ENCODE results near the gene ARRDC4. TPM values are rescaled to one million over a fixed set of nuclear protein-coding genes. Genes with fewer than 3 reads are reported as not detected.

The ARRDC4 gene
- total and polyA plus RNA-seq, 8 donors: 10.8 to 32.7 (median 15.2) TPM

GRCh38 chr15:97962263-97962662 lies 1.8 kb downstream of the ARRDC4 start:
- 50 to 53% methylated on average over 2 of the region's 2 CpGs for WGBS, 2 donors
- no peak for DNase-seq
- Histone ChIP-seq H3K9me3 (no peaks in the 10 kb centered on the region), H3K36me3 (peaks cover 0 to 9% (median 5%) of the 10 kb centered on the region in 3 donors), H3K27me3 (no peaks in the 10 kb centered on the region), H3K4me1 (peaks cover 6 to 32% (median 9%) of the 10 kb centered on the region in 3 donors), H3K4me3 (peak overlapping the region in 2 of 4 donors; percentile 82 to 89), H3K27ac (no peak overlapping the region)
- ATAC-seq: no peak
- intact Hi-C loops (cut with DNase I): loop anchor here in 1 of 3 donors (10.0 kb wide), 1 partner anchor 73 kb away; no protein-coding TSS in a partner anchor
- FAIRE-seq: no peak
- no peak for TF ChIP-seq CTCF (IDR thresholded peaks at IDR 0.05)

GRCh38 chr15:97963779-97964178 lies 3.3 kb downstream of the ARRDC4 start:
- DNase-seq: no peak
- WGBS, 2 donors: 64 to 65% methylated on average over 4 of the region's 4 CpGs
- H3K36me3 ChIP-seq: peaks cover 3 to 18% (median 5%) of the 10 kb centered on the region in 3 donors
- H3K4me1 ChIP-seq: peaks cover 9 to 36% (median 12%) of the 10 kb centered on the region in 3 donors
- intact Hi-C loops (cut with DNase I): loop anchor here in 1 of 3 donors (10.0 kb wide), 1 partner anchor 71 kb away; no protein-coding TSS in a partner anchor
- no peak for ATAC-seq
- no peaks in the 10 kb centered on the region for H3K9me3 ChIP-seq
- no peak overlapping the region for H3K27ac ChIP-seq
- FAIRE-seq: no peak
- H3K4me3 ChIP-seq: no peak overlapping the region
- no peak for TF ChIP-seq CTCF (IDR thresholded peaks at IDR 0.05)
- no peaks in the 10 kb centered on the region for H3K27me3 ChIP-seq

GRCh38 chr15:97966246-97966645 lies 5.7 kb downstream of the ARRDC4 start:
- ATAC-seq (no peak), FAIRE-seq (no peak), DNase-seq (no peak)
- Histone ChIP-seq H3K4me3 (no peak overlapping the region), H3K27ac (no peak overlapping the region), H3K4me1 (peaks cover 9 to 31% (median 12%) of the 10 kb centered on the region in 3 donors), H3K36me3 (peaks cover 15 to 42% (median 25%) of the 10 kb centered on the region in 3 donors), H3K27me3 (no peaks in the 10 kb centered on the region), H3K9me3 (no peaks in the 10 kb centered on the region)
- WGBS, 2 donors: 26 to 27% methylated on average over 2 of the region's 2 CpGs
- intact Hi-C loops (cut with DNase I): loop anchor here in 1 of 3 donors (10.0 kb wide), 1 partner anchor 69 kb away; no protein-coding TSS in a partner anchor
- no peak for TF ChIP-seq CTCF (IDR thresholded peaks at IDR 0.05)

GRCh38 chr15:97966924-97967620 lies 6.6 kb downstream of the ARRDC4 start:
- intact Hi-C loops (cut with DNase I): loop anchor here in 1 of 3 donors (10.0 kb wide), 1 partner anchor 68 kb away; no protein-coding TSS in a partner anchor
- no peak overlapping the region for H3K27ac ChIP-seq
- no peak overlapping the region for H3K4me3 ChIP-seq
- DNase-seq (no peak), ATAC-seq (no peak), FAIRE-seq (peak; percentile 76)
- no peaks in the 10 kb centered on the region for H3K9me3 ChIP-seq
- H3K4me1 ChIP-seq: peaks cover 9 to 29% (median 12%) of the 10 kb centered on the region in 3 donors
- H3K27me3 ChIP-seq: no peaks in the 10 kb centered on the region
- TF ChIP-seq CTCF (IDR thresholded peaks at IDR 0.05): no peak
- H3K36me3 ChIP-seq: peaks cover 15 to 50% (median 32%) of the 10 kb centered on the region in 3 donors
- WGBS, 2 donors: 84 to 88% methylated on average over 6 of the region's 6 CpGs

- Histone ChIP-seq H3K36me3 (peaks cover 15 to 57% (median 32%) of the 10 kb centered on the region in 3 donors), H3K27me3 (no peaks in the 10 kb centered on the region), H3K9me3 (no peaks in the 10 kb centered on the region), H3K4me1 (peaks cover 4 to 23% (median 12%) of the 10 kb centered on the region in 3 donors), H3K4me3 (no peak overlapping the region), H3K27ac (no peak overlapping the region)
- FAIRE-seq: peak; percentile 60
- no peak for TF ChIP-seq CTCF (IDR thresholded peaks at IDR 0.05)
- ATAC-seq: no peak
- no peak for DNase-seq
- 80 to 87% methylated on average over 2 of the region's 2 CpGs for WGBS, 2 donors
- intact Hi-C loops (cut with DNase I): loop anchor here in 1 of 3 donors (10.0 kb wide), 1 partner anchor 67 kb away; no protein-coding TSS in a partner anchor
These were observed 7.4 kb downstream of the ARRDC4 start for GRCh38 chr15:97967881-97968280.
